ENCODE data around the gene ERCC6.

Gene ERCC6

DNA sequence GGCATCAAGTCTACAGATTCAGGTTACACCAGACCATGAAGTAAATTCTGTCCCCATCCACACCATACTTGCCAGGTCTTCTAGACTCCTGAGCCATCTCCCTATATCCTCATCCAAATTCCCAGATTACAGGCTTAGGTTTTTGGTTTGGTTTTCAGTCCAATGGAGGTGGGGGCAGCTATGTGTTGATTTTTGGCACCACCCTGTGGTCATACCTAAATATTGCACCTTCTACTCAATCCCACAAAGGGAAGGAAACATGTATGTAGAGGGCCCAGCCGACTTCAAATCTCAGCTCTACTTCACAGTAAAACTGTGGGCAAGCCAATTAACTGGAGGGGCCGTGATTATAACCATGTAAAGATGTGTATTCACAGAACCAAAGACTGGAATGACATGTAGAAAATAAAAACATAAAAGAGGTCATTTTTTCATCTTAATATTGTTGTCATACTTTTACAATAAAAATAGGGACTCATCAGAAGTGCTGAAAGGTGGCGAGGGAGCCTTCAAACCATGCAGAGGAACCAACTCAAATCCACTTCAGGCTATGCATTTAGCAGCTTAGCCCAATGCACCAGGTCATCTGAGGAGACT is 19.8 kb downstream of the ERCC6 start:
- H3K4me3 ChIP-seq (ENCODE audit: low read length), result no peak overlapping the region
- peak; percentile 45 for DNase-seq (ENCODE audit: low read depth, low spot score)

DNA sequence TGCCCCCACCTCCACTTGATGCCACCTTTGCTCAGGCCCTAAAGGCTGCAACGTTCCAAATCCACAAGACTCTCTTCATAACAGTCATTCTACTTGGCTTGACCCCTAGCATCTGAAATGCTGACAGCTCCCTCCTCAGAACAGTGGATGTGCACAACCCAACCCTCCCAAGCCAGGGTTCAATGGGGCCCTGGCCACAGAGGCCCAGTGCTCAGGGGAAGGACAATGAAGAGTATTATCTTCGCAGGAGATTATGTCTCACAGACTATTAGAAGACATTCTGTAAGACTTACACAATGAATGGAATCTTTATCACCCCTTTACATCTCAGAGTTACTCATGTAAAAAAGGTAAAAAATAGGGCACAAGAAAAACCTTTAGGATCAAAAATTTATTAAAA is 20.4 kb downstream of the ERCC6 start:
- DNase-seq (ENCODE audit: low read depth, low spot score), result no peak
- no peak overlapping the region for H3K4me3 ChIP-seq (ENCODE audit: low read length)

DNA sequence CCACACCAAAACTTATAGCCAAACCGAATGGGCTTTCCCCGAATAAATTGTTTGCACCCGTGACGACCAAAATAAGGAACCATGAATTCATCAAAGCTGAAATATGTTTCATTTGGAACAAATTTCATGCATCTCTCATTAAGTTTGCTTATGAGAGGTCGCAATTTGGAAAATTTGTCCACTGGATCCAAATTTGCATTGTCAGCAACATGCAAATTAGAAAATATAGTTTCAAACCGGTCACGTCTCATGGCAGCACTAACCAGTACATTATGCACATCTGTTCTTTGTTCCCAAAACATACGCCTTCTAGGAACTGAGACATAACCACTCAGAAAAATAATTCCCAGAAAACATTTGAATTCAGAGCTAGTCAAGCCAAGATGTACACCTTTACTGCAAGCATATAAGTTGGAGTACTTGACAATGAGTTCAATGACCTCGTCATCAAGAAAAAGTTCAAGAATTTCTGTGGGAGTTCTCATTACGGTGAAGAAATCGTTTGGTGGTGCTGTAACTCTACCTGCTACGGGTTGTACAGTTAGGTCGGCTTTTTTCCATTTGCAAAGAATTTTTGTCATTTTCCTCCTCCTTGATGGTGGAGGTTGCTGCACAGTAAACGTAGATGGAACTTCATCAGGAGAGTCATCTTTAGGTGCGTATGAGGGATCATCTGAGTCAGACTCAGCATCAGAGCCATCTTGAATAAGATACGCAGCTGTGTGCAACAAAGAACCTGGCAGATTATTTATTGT is 22.5 kb downstream of the ERCC6 start:
- no peak for DNase-seq (ENCODE audit: low read depth, low spot score)
- no peak overlapping the region for H3K4me3 ChIP-seq (ENCODE audit: low read length)

DNA sequence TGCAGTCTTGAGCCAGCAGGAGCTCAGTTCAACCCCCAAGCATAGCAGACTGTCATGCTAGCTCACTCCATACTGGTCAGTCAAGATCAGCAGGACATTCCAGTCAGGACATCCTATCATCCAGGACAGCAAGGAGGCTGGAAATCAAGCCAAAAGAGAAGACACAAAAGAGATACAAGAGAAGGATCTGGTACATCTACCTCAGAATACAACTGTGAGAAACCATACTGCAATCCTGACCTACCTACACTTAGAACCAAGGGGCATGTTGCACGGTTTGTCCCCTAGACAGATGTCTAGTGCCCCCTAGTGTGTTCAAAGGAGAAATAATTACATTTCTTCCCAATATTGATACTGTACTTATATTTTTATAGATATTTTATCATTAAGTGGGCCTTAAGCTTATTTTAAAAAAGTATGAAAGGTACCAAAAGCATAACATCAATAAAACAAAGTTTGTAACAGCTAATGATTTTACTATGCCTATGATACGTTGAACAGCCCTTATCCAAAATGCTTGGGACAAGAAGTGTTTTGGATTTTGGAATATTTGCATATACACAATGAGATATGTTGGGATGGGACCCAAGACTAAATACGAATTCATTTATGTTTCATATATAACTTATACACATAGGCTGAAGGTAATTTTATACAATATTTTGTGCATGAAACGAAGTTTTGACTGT is 26.7 kb downstream of the ERCC6 start:
- peak; percentile 54 for DNase-seq (ENCODE audit: low read depth, low spot score)
- H3K4me3 ChIP-seq (ENCODE audit: low read length), result no peak overlapping the region

DNA sequence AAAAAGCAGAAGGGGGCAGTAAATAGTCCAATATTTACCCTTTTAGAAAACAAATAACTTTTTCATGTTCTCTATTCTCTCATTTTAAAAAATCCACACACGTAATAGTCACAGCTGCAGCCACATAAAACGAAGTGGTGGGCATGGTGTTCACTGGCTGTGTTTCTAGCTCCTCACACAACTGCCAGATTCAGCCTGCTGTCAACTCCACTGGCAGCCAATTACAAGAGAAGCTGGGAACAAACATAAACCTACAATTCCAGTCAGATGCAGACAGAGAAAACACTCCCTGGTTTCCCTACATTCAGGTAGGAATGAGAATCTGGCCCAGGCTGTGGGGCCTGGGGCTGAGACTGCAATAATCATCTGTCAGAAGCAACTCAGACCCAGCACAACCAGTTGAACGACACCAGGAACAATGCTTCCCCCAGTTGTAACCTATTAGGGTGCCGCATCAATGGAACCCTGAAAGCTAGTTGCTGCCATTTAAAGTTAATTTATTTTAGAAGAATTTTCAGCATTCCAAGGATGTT is 29.1 kb downstream of the ERCC6 start:
- DNase-seq (ENCODE audit: low read depth, low spot score), result no peak

DNA sequence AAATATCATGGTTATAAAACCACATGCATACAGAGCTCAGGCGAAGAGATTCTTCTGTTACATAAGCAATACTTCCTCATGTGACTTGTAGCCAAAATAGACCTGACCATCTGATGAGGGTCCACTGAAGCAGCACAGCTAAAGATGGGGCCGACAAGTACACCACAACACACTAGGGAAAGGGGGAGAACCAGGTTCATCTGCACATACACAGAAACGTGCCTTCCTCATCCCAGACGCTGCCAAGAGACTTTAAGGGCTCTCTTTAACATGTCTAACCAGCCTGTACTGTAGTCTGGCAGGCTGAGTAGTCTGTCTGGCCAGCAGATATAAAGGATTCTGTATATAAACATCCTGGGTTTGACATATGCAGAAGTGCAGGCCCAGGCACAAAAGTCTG is 30.3 kb downstream of the ERCC6 start:
- DNase-seq (ENCODE audit: low read depth, low spot score), result no peak
- no peak overlapping the region for H3K4me3 ChIP-seq (ENCODE audit: low read length)

More for the DNA sequence above, 29.1 kb downstream of the ERCC6 start:
- H3K4me3 ChIP-seq (ENCODE audit: low read length), result no peak overlapping the region

DNA sequence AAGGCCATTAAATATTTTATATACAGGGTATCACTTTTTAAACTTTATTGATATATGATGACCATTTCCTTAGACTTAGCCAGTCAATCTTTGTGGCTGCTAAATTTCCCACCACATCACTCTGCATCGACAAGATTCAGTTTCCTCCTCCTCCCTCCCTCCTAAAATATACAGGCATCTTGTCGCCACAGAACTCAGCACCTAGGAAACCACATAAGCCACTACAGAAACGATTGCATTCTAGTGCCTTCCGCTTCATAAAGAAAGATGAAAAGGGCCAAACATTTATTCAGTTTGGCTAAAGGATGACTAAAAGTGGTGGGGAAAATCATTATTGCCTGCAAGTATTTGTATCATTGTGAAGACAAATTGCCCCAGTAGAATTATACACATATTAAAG is 30.7 kb downstream of the ERCC6 start:
- peak; percentile 90 for DNase-seq (ENCODE audit: low read depth, low spot score)
- no peak overlapping the region for H3K4me3 ChIP-seq (ENCODE audit: low read length)

DNA sequence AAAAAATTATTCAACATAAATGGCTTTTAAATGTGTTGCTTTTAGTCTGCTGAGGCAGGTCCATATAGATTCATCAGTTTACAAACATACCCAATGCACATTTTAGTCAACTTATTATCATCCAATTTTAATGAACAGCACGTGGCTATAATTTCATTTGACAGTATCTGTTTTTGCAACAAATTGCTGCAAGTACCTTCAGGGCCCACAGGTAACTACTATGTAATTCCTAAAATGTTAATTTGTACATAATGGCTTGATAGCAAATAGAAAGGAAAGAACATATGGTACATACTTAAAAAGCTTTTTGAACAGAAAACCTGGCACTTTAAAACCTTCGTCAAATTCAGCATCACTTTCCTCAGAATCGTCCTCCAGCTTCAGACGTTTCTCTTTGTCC is 33.3 kb downstream of the ERCC6 start:
- H3K4me3 ChIP-seq (ENCODE audit: low read length), result no peak overlapping the region
- DNase-seq (ENCODE audit: low read depth, low spot score), result no peak

DNA sequence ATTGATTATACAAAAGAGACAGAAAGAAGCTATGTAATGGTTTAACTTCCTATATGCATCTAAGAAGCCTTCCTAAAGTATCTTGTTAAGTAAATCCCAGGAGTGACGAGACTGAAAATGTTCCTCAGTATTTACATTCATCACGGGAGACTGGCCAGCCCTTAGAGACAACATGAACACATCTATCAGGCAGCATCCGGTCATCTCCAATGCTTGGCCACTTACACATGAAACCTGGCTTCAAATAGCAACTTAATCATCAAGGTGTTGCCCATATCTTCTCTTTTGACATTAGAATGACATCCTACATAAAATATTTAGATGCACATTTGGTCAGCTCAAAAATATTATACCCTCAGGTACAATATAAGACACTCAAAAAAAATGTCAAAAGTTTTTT is 33.8 kb downstream of the ERCC6 start:
- H3K4me3 ChIP-seq (ENCODE audit: low read length), result no peak overlapping the region
- DNase-seq (ENCODE audit: low read depth, low spot score), result no peak

DNA sequence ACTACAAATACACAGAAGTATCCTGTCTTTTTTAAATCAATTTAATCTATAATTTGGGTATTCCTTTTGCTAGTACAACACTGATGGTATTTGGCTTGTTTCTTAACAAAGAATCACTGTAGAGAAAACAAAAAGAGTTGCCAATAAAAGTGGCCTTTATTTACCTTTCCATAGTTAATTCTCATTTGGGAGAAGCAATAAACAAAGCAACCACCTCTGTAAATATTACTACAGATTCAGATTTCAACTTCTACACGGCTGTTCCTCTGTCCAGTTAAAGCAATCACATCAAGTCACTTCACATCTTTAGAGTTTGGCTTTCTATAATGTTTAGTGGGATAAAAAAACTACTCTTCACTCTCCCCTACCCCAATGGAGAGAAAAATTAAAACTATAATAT is 34.4 kb downstream of the ERCC6 start:
- no peak overlapping the region for H3K4me3 ChIP-seq (ENCODE audit: low read length)
- DNase-seq (ENCODE audit: low read depth, low spot score), result no peak

DNA sequence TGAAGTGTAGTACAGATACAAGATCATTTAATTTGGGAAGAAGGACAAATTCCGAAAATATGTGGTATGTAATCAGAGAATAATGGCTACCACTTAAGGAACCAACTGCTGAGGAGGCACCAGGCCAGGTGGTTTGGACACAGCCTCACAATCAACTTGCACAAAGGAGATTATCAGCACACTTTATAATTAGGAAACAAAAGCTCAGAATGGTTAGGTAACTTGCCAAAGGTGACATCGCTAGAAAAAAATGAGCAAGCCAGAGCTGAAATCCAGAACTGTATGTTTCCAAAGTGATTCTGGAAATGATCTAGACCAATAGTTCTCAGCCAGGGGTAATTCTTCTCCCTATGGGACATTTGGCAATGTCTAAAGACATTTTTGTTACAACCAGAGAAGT is 36.6 kb downstream of the ERCC6 start:
- no peak for DNase-seq (ENCODE audit: low read depth, low spot score)
- H3K4me3 ChIP-seq (ENCODE audit: low read length), result no peak overlapping the region

DNA sequence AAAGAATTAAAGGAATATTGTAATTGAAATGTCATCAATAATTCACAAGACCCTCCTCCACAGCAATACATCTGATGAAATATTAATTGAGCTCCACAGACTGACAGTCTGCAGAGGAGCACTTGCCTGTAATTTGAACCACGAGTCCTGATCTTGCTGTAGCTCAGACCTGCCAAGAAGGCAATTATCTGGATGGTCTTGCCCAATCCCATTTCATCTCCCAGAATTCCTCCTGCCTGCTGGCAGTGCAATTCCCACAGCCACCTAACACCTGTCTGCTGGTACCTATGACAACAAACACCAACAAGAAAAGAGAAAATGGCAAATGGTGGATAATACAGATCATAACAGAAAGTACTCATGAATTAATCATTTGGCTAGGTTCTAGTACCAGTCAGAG is 38.5 kb downstream of the ERCC6 start:
- no peak for DNase-seq (ENCODE audit: low read depth, low spot score)

DNA sequence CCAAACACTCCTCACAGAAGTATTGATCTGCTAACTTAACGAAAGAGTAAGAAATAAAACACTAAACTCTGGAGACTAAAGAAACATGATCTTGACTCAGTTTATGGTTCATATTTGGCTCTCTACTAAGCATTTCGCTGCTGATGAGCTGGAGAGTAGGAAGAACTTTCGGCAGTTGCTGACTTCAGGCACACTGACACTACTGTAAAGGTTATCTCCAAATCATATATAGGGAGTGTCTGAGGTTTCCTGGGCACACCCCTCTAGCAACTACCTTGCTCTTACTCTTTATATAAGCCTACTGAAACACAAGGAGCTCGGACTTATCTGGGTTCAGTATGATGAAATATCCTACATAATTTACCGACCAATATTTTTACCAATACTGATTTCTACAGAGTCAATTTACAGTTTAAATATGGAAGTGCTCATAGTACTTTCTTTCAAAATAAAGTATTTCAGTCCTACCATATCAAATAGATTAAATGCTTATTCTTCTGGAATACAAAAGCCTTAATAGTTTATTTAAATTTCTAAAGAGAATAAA is 39.5 kb downstream of the ERCC6 start:
- no peak overlapping the region for H3K4me3 ChIP-seq (ENCODE audit: low read length)
- DNase-seq (ENCODE audit: low read depth, low spot score), result no peak

More for the DNA sequence above, 38.5 kb downstream of the ERCC6 start:
- H3K4me3 ChIP-seq (ENCODE audit: low read length), result no peak overlapping the region

DNA sequence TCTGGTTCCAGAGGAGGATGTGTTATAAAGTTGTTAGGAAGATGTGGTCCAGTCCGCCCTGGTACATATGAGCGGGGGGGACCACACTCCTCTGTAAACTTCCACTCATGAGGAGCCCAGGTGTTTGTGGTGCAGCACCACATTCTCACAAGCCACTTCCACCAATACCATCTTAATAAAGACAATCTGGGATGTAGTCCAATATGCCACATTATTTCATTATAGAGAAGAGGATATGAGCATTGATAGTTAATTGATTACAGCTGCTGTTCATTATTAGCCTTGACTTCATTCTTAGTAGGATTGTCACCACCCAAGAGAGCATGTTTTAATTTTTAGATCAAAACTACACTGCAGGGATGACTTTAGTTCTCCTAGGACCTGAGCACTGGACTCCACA is 40.5 kb downstream of the ERCC6 start:
- no peak overlapping the region for H3K4me3 ChIP-seq (ENCODE audit: low read length)
- no peak for DNase-seq (ENCODE audit: low read depth, low spot score)

DNA sequence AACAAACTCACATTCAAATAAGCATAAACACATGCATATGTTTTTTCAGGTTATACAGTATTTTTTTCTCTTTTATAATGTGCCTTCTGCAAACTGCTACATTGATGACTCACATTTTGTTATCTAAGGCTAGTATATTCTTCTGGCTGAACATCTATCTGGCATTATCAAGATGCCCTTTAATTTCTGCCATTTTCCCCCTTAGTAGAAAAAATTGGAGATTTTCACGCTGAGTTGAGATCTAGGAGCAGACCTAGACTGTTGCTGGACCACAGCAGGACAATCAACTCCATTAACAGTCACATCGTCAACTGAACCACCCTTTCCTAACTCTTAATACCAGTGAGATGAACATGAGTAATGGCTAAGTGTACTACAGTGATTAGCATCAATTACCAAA is 41.6 kb downstream of the ERCC6 start:
- no peak overlapping the region for H3K4me3 ChIP-seq (ENCODE audit: low read length)
- DNase-seq (ENCODE audit: low read depth, low spot score), result no peak

DNA sequence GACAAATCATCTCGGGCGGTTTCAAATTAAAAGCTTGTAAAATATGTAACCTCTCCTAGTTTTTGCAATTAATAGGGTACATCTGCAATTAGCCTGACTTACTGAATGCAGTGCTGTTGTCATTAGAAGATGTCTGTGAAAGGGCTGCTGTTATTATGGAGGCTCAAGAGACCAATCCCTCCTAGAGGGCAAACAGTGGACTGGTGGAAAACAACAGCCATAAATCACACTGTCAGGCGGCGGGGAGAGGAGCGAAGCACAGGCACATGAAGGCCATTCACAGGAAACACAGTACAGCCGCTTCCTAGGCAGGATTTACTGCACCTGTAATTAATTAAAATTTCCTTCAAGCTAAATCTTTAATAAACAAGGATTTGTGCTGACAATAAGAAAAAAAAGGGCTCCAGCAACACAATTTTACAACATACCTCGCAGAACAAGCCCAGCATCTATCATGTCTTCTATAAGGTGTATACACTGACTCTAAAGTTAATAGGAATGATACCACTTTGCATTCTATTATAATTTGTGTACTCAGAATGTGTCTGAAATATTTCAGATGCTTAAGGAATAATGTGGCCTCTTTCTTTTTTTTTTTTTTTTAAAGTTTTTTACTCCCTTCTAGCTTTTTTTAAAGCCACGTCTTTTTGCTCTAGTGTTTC is 50.7 kb downstream of the ERCC6 start:
- no peak for DNase-seq (ENCODE audit: low read depth, low spot score)
- no peak overlapping the region for H3K4me3 ChIP-seq (ENCODE audit: low read length)

DNA sequence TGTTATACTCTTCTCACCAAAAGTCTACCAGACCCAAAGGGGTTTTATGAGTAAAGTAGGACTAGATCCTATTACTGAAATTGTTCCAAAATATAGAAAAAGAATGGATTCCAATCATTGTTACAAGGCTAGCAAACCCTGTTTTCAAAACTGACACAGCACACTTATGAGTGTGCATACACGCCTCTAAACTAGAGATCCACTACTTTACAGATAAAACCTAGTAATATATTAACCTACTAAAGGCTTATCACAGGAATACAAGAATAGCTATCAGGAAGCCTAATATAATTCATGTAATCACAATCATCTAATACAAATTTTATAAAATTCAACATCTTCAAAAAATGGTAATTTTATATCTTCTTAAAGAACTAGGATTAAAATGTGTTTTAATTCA is 52.2 kb downstream of the ERCC6 start:
- no peak for DNase-seq (ENCODE audit: low read depth, low spot score)
- no peak overlapping the region for H3K4me3 ChIP-seq (ENCODE audit: low read length)

DNA sequence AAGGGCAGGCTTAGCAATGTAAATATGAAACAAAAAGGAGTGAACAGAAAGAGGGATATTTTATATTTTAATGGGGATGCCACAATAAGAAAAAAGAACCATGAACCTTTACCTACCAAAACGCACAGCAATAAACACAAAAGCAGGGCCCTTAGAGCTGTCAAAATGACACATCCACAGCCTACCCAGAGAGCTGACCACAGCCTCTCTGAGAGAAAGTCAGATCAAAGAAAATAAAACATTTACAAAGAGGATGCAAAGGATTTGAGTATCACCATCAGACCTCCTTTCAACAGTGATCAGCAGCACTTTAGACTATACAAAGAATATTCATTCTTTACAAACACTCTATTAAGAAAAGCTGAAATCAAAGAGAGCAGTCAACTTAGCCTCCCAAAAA is 52.9 kb downstream of the ERCC6 start:
- no peak for DNase-seq (ENCODE audit: low read depth, low spot score)
- no peak overlapping the region for H3K4me3 ChIP-seq (ENCODE audit: low read length)

DNA sequence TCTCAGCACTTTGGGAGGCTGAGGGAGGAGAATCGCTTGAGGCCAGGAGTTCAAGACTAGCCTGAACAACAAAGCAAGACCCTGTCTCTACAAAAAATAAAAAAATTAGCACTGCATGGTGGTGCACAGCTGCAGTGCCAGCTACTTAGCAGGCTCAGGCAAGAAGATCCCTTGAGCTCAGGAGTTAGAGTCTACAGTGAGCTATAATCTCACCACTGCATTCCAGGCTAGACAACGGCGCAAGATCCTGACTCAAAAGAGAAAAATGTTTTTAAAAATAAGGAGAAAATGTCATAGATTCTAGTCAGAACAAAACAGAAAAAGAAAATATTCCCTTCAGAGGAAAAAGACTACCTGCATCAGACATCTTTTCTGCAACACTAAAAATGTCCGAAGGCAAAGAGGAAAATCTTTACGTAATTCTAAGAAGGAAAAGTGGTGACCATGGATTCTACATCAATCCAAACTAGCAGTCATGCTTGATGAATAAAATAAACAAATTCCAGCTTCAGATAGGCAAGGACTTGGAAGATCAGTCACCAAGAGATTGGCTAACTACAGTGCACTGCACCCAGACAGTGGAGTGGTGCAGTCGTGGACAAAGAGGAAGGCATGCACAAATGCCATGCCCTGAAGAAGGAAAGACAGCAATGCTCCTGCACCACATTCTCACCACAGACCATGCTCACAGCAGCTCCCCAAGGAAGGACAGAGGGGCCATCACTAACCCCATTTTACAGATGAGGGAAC is 54.3 kb downstream of the ERCC6 start:
- no peak overlapping the region for H3K4me3 ChIP-seq (ENCODE audit: low read length)
- no peak for DNase-seq (ENCODE audit: low read depth, low spot score)

All from Jurkat, Clone E6-1 (cell line).